ENCODE data around the gene TNNI2. TPM values are rescaled to one million over a fixed set of nuclear protein-coding genes. Genes with fewer than 3 reads are reported as not detected.

TNNI2 gene
- total RNA-seq, 2 experiments from 2014 or later = 0.50 TPM; not detected in 1

- Mint-ChIP-seq H3K27me3 (no peaks in the 10 kb centered on the region), H3K36me3 (ENCODE audit: low read depth) (peaks cover 6% of the 10 kb centered on the region), H3K4me3 (no peak overlapping the region), H3K9me3 (no peaks in the 10 kb centered on the region), H3K27ac (no peak overlapping the region), H3K4me1 (ENCODE audit: low read depth) (peaks cover 6% of the 10 kb centered on the region)
- no peak overlapping the region for H3K4me3 ChIP-seq (ENCODE audit: low read length)
- no peaks in the 10 kb centered on the region for H3K9me3 ChIP-seq (ENCODE audit: control insufficient read depth in 1 of 2, insufficient read depth in 1 of 2, low read length in 2 of 2)
- H3K4me1 ChIP-seq (ENCODE audit: insufficient read depth, low read length) = peaks cover 82% of the 10 kb centered on the region
- no peak for DNase-seq
- intact Hi-C loops (cut with DNase I, micrococcal nuclease) = loop anchor here in 1 of 2 experiments (10.0 kb wide), 1 partner anchor 536 kb away; no protein-coding TSS in a partner anchor
- no peak overlapping the region for H3K27ac ChIP-seq (ENCODE audit: low read depth in 1 of 2, low read length in 2 of 2)
- CTCF ChIA-PET = interaction anchor here (0.6 kb wide), 1 partner anchor 47 kb away, joined by 3 read pairs; no protein-coding TSS in a partner anchor
- H3K27me3 ChIP-seq (ENCODE audit: control insufficient read depth in 1 of 2, insufficient read depth in 2 of 2, low read length in 2 of 2) = no peaks in the 10 kb centered on the region
- peaks cover 51% of the 10 kb centered on the region for H3K36me3 ChIP-seq (ENCODE audit: insufficient read depth, low read length)
- ATAC-seq (ENCODE audit: poor library complexity) = no peak
- POLR2A ChIA-PET = no interaction called here
- TF ChIP-seq CTCF (IDR thresholded peaks at IDR 0.05) = no peak
Measured at GRCh38 chr11:1858576-1858975, 19.8 kb downstream of the TNNI2 start.

GRCh38 chr11:1859004-1859403, 20.2 kb downstream of the TNNI2 start:
- Histone ChIP-seq H3K36me3 (ENCODE audit: insufficient read depth, low read length) (peaks cover 53% of the 10 kb centered on the region), H3K27ac (ENCODE audit: low read depth in 1 of 2, low read length in 2 of 2) (no peak overlapping the region), H3K9me3 (ENCODE audit: control insufficient read depth in 1 of 2, insufficient read depth in 1 of 2, low read length in 2 of 2) (no peaks in the 10 kb centered on the region), H3K27me3 (ENCODE audit: control insufficient read depth in 1 of 2, insufficient read depth in 2 of 2, low read length in 2 of 2) (no peaks in the 10 kb centered on the region), H3K4me1 (ENCODE audit: insufficient read depth, low read length) (peaks cover 82% of the 10 kb centered on the region), H3K4me3 (ENCODE audit: low read length) (no peak overlapping the region)
- ATAC-seq (ENCODE audit: poor library complexity) = no peak
- H3K27ac Mint-ChIP-seq = no peak overlapping the region
- no peak overlapping the region for H3K4me3 Mint-ChIP-seq
- no peak for DNase-seq
- H3K4me1 Mint-ChIP-seq (ENCODE audit: low read depth) = peaks cover 6% of the 10 kb centered on the region
- no peaks in the 10 kb centered on the region for H3K9me3 Mint-ChIP-seq
- H3K27me3 Mint-ChIP-seq = no peaks in the 10 kb centered on the region
- intact Hi-C loops (cut with DNase I, micrococcal nuclease) = loop anchor here in 1 of 2 experiments (10.0 kb wide), 1 partner anchor 536 kb away; no protein-coding TSS in a partner anchor
- CTCF ChIA-PET = interaction anchor here (0.6 kb wide), 1 partner anchor 47 kb away, joined by 3 read pairs; no protein-coding TSS in a partner anchor
- POLR2A ChIA-PET = no interaction called here
- no peak for TF ChIP-seq CTCF (IDR thresholded peaks at IDR 0.05)
- H3K36me3 Mint-ChIP-seq (ENCODE audit: low read depth) = peaks cover 1% of the 10 kb centered on the region

- DNase-seq (no peak), ATAC-seq (ENCODE audit: poor library complexity) (no peak)
- Mint-ChIP-seq H3K27me3 (no peaks in the 10 kb centered on the region), H3K4me1 (ENCODE audit: low read depth) (peaks cover 14% of the 10 kb centered on the region), H3K4me3 (no peak overlapping the region), H3K9me3 (no peaks in the 10 kb centered on the region), H3K36me3 (ENCODE audit: low read depth) (no peaks in the 10 kb centered on the region), H3K27ac (no peak overlapping the region)
- Histone ChIP-seq H3K36me3 (ENCODE audit: insufficient read depth, low read length) (peaks cover 51% of the 10 kb centered on the region), H3K4me3 (ENCODE audit: low read length) (no peak overlapping the region), H3K9me3 (ENCODE audit: control insufficient read depth in 1 of 2, insufficient read depth in 1 of 2, low read length in 2 of 2) (no peaks in the 10 kb centered on the region), H3K27me3 (ENCODE audit: control insufficient read depth in 1 of 2, insufficient read depth in 2 of 2, low read length in 2 of 2) (no peaks in the 10 kb centered on the region), H3K4me1 (ENCODE audit: insufficient read depth, low read length) (peaks cover 82% of the 10 kb centered on the region), H3K27ac (ENCODE audit: low read depth in 1 of 2, low read length in 2 of 2) (no peak overlapping the region)
- no peak for TF ChIP-seq CTCF (IDR thresholded peaks at IDR 0.05)
- intact Hi-C loops (cut with DNase I, micrococcal nuclease) = no loop called here
- POLR2A ChIA-PET = no interaction called here
- CTCF ChIA-PET = no interaction called here
Measured at GRCh38 chr11:1860108-1860507, 21.3 kb downstream of the TNNI2 start.
